GM23338 (cell line): Measurements from ENCODE around the gene CD4. TPM values are rescaled to one million over a fixed set of nuclear protein-coding genes. Genes with fewer than 3 reads are reported as not detected.

ENCODE experiments used
- ATAC-seq: fragments of 200-7000 bp; cut with Tn5 transposase; 3 replicates; pipeline ENCODE4 v1.9.1; 2020
- DNase-seq: peaks from one replicate; pipeline ENCODE4 v3.0.0-alpha.2; 2015; ENCODE audit warnings: low spot score
- H2AFZ ChIP-seq: fragments of 200-600 bp; sonication (generic); 2 replicates; pipeline ENCODE4 v1.8.0; 2016; ENCODE audit warnings: antibody characterized with exemption, mild to moderate bottlenecking, moderate library complexity
- H3F3A ChIP-seq: fragments of 200-600 bp; sonication (generic); replicated peaks from 2 replicates; pipeline ENCODE4 v1.8.0; 2017; ENCODE audit warnings: antibody characterized with exemption, mixed run types, low read depth
- H3K27ac ChIP-seq: fragments of 200-600 bp; sonication (generic); 2 replicates; pipeline ENCODE4 v1.6.1; 2016; ENCODE audit warnings: low read depth
- H3K27me3 ChIP-seq: fragments of 200-600 bp; sonication (generic); 2 replicates; pipeline ENCODE4 v1.8.0; 2016; ENCODE audit warnings: mild to moderate bottlenecking, mixed run types, moderate library complexity; ENCODE audit not compliant: insufficient read depth
- H3K36me3 ChIP-seq: fragments of 200-600 bp; sonication (generic); 2 replicates; pipeline ENCODE4 v1.8.0; 2016; ENCODE audit warnings: mild to moderate bottlenecking; ENCODE audit not compliant: insufficient read depth
- H3K4me1 ChIP-seq: fragments of 200-600 bp; sonication (generic); 2 replicates; pipeline ENCODE4 v1.8.0; 2016; ENCODE audit warnings: mild to moderate bottlenecking, moderate library complexity; ENCODE audit not compliant: insufficient read depth
- H3K4me2 ChIP-seq: fragments of 200-600 bp; sonication (generic); 2 replicates; pipeline ENCODE4 v1.7.1; 2017; ENCODE audit warnings: mixed run types
- H3K4me3 ChIP-seq: fragments of 200-600 bp; sonication (generic); 2 replicates; pipeline ENCODE4 v1.6.1; 2016; ENCODE audit warnings: mixed run types
- H3K79me2 ChIP-seq: fragments of 200-600 bp; sonication (generic); replicated peaks from 2 replicates; pipeline ENCODE4 v1.8.0; 2017; ENCODE audit warnings: mild to moderate bottlenecking; ENCODE audit not compliant: insufficient read depth
- H3K9me2 ChIP-seq: fragments of 200-600 bp; sonication (generic); 2 replicates; pipeline ENCODE4 v1.8.0; 2017; ENCODE audit not compliant: insufficient read depth
- H4K20me1 ChIP-seq: fragments of 200-600 bp; sonication (generic); replicated peaks from 2 replicates; pipeline ENCODE4 v1.8.0; 2017; ENCODE audit warnings: mild to moderate bottlenecking; ENCODE audit not compliant: insufficient read depth
- H3K27ac Mint-ChIP-seq: 2 replicates; pipeline ENCODE4 v1.8.0; 2020; ENCODE audit warnings: inconsistent platforms, mild to moderate bottlenecking, moderate library complexity, mixed read lengths
- H3K27me3 Mint-ChIP-seq: 3 replicates; pipeline ENCODE4 v1.8.0; 2022; ENCODE audit warnings: low read depth, mild to moderate bottlenecking, moderate library complexity, mixed read lengths, inconsistent platforms; ENCODE audit not compliant: insufficient read depth, poor library complexity
- H3K36me3 Mint-ChIP-seq: 3 replicates; pipeline ENCODE4 v1.8.0; 2021; ENCODE audit warnings: low read depth, mild to moderate bottlenecking, inconsistent platforms, moderate library complexity, mixed read lengths
- H3K4me1 Mint-ChIP-seq: 3 replicates; pipeline ENCODE4 v1.8.0; 2020; ENCODE audit warnings: mild to moderate bottlenecking, inconsistent platforms, mixed read lengths
- H3K4me3 Mint-ChIP-seq: 3 replicates; pipeline ENCODE4 v1.8.0; 2021; ENCODE audit warnings: moderate library complexity, mild to moderate bottlenecking, inconsistent platforms, mixed read lengths
- H3K9me3 Mint-ChIP-seq: 3 replicates; pipeline ENCODE4 v1.8.0; 2020; ENCODE audit warnings: moderate library complexity, mild to moderate bottlenecking, inconsistent platforms, mixed read lengths
- EZH2 ChIP-seq: fragments of 200-600 bp; sonication (generic); IDR thresholded peaks from one replicate; pipeline ENCODE4 v1.8.0; 2017; ENCODE audit warnings: antibody characterized with exemption, mild to moderate bottlenecking, low read depth; ENCODE audit not compliant: unreplicated experiment
- ZNF331 ChIP-seq: fragments of 250-450 bp; sonication (Bioruptor Pico); IDR thresholded peaks from 2 replicates; pipeline ENCODE4 v1.5.0; 2020; ENCODE audit warnings: low read depth, mild to moderate bottlenecking, moderate library complexity
- polyA plus RNA-seq: library from polyadenylated mRNA; unstranded; fragments of >200 nt; fragmentation: Nextera tagmentation; extraction: Ambion mirVana; gene quantifications from 2 replicates; pipeline ENCODE4 v1.2.1, GENCODE V29; 2016
- total RNA-seq: library from RNA; depleted of rRNA; stranded (reverse); fragments of >200 nt; shearing (Covaris generic); gene quantifications from 2 replicates; pipeline ENCODE4 v1.2.3, GENCODE V29; 2014
- TF ChIP-seq, protein P1 (sequence below): fragments of 250-450 bp; sonication (Bioruptor Pico); IDR thresholded peaks from 2 replicates; pipeline ENCODE4 v1.5.0; 2020; ENCODE audit warnings: mild to moderate bottlenecking, moderate library complexity

The CD4 gene
- total and polyA plus RNA-seq, 2 experiments from 2014 or later: 1.5 to 2.0 TPM

DNA sequence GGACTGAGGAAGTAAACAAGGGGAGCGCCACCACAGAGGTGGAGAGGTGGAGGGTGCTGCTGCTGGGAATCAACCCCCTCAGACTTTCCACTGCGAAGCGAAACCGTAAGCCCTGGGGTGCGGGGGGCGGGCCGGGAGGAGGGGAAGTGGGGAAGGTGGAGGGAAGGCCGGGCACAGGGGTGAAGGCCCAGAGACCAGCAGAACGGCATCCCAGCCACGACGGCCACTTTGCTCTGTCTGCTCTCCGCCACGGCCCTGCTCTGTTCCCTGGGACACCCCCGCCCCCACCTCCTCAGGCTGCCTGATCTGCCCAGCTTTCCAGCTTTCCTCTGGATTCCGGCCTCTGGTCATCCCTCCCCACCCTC lies 17.0 kb upstream of the CD4 start, which contains the start of gene LAG3 (continued):
- TF ChIP-seq, protein P1, sequence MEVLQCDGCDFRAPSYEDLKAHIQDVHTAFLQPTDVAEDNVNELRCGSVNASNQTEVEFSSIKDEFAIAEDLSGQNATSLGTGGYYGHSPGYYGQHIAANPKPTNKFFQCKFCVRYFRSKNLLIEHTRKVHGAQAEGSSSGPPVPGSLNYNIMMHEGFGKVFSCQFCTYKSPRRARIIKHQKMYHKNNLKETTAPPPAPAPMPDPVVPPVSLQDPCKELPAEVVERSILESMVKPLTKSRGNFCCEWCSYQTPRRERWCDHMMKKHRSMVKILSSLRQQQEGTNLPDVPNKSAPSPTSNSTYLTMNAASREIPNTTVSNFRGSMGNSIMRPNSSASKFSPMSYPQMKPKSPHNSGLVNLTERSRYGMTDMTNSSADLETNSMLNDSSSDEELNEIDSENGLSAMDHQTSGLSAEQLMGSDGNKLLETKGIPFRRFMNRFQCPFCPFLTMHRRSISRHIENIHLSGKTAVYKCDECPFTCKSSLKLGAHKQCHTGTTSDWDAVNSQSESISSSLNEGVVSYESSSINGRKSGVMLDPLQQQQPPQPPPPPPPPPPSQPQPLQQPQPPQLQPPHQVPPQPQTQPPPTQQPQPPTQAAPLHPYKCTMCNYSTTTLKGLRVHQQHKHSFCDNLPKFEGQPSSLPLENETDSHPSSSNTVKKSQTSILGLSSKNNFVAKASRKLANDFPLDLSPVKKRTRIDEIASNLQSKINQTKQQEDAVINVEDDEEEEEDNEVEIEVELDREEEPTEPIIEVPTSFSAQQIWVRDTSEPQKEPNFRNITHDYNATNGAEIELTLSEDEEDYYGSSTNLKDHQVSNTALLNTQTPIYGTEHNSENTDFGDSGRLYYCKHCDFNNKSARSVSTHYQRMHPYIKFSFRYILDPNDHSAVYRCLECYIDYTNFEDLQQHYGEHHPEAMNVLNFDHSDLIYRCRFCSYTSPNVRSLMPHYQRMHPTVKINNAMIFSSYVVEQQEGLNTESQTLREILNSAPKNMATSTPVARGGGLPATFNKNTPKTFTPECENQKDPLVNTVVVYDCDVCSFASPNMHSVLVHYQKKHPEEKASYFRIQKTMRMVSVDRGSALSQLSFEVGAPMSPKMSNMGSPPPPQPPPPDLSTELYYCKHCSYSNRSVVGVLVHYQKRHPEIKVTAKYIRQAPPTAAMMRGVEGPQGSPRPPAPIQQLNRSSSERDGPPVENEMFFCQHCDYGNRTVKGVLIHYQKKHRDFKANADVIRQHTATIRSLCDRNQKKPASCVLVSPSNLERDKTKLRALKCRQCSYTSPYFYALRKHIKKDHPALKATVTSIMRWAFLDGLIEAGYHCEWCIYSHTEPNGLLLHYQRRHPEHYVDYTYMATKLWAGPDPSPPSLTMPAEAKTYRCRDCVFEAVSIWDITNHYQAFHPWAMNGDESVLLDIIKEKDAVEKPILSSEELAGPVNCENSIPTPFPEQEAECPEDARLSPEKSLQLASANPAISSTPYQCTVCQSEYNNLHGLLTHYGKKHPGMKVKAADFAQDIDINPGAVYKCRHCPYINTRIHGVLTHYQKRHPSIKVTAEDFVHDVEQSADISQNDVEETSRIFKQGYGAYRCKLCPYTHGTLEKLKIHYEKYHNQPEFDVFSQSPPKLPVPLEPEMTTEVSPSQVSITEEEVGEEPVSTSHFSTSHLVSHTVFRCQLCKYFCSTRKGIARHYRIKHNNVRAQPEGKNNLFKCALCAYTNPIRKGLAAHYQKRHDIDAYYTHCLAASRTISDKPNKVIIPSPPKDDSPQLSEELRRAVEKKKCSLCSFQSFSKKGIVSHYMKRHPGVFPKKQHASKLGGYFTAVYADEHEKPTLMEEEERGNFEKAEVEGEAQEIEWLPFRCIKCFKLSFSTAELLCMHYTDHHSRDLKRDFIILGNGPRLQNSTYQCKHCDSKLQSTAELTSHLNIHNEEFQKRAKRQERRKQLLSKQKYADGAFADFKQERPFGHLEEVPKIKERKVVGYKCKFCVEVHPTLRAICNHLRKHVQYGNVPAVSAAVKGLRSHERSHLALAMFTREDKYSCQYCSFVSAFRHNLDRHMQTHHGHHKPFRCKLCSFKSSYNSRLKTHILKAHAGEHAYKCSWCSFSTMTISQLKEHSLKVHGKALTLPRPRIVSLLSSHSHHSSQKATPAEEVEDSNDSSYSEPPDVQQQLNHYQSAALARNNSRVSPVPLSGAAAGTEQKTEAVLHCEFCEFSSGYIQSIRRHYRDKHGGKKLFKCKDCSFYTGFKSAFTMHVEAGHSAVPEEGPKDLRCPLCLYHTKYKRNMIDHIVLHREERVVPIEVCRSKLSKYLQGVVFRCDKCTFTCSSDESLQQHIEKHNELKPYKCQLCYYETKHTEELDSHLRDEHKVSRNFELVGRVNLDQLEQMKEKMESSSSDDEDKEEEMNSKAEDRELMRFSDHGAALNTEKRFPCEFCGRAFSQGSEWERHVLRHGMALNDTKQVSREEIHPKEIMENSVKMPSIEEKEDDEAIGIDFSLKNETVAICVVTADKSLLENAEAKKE (CRISPR knock-in tag): no peak

DNA sequence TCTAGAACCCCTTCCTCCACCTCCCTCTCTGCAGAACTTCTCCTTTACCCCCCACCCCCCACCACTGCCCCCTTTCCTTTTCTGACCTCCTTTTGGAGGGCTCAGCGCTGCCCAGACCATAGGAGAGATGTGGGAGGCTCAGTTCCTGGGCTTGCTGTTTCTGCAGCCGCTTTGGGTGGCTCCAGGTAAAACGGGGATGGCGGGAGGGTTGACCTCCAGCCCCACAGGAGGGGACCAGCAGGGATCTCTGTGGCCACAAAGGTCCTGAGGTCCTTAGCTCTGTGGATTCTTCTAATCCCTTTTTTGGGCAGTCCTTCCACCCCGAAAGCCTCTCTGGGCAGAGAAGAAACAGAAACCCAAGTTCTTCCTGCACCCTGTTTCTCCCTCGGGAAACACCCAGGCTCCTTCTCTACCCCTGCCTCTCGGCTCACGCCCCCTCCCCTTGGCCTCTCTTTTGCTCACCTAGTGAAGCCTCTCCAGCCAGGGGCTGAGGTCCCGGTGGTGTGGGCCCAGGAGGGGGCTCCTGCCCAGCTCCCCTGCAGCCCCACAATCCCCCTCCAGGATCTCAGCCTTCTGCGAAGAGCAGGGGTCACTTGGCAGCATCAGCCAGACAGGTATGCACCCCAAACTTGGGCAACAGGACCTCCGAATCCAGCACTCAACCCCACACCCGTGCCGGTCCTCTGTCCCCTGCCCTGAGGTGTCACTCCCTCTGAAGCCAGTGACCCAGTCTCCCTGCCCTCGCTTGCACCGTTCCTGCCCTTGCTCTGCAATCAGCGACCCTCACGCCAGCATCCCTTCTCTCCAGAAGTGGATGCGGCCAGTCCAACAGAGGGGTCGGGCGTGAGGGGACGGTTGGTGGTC lies 16.4 kb upstream of the CD4 start:
- Histone ChIP-seq H2AFZ (peak overlapping the region; percentile 76), H3K27me3 (peaks cover 74% of the 10 kb centered on the region), H3K4me1 (peaks cover 47% of the 10 kb centered on the region), H4K20me1 (peaks cover 19% of the 10 kb centered on the region), H3K79me2 (peaks cover 10% of the 10 kb centered on the region), H3F3A (peaks cover 33% of the 10 kb centered on the region), H3K4me3 (peak overlapping the region; percentile 64), H3K4me2 (peak overlapping the region; percentile 87), H3K9me2 (no peaks in the 10 kb centered on the region), H3K27ac (no peak overlapping the region), H3K36me3 (no peaks in the 10 kb centered on the region)
- Mint-ChIP-seq H3K36me3 (peaks cover 25% of the 10 kb centered on the region), H3K4me3 (peak overlapping the region; percentile 66), H3K27me3 (peaks cover 46% of the 10 kb centered on the region), H3K9me3 (no peaks in the 10 kb centered on the region; the same call in 2 of the 3 replicates), H3K27ac (no peak overlapping the region), H3K4me1 (peaks cover 69% of the 10 kb centered on the region)
- ATAC-seq (peak; percentile 3), DNase-seq (no peak)
- TF ChIP-seq EZH2: peak; percentile 27
- no peak for TF ChIP-seq ZNF331 (CRISPR knock-in tag)
